T-helper 9 cell (primary cell): ENCODE results near the gene KIF25.

Experiments used
- DNase-seq: peaks from one replicate; pipeline ENCODE4 v3.0.0-alpha.2; 2020
- total RNA-seq, 2 donors: gene quantifications; one replicate each; lab custom pipeline; 2026; lab: John Stamatoyannopoulos, UW

Gene KIF25, protein sequence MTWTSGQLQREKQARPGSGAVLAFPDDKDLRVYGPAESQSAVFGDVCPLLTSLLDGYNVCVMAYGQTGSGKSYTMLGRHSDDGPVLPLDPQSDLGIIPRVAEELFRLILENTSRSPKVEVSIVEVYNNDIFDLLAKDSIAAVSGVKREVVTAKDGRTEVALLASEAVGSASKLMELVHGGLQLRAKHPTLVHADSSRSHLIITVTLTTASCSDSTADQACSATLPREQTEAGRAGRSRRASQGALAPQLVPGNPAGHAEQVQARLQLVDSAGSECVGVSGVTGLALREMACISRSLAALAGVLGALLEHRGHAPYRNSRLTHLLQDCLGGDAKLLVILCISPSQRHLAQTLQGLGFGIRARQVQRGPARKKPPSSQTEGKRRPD
- 0 reads per million in 2 donors for total RNA-seq

- no peak for DNase-seq
Observed at GRCh38 chr6:167997642-167998041, at the start of gene KIF25. Gene KIF25, plus strand, starts transcription at chr6:167997671. Its CDS starts 31,915 bp downstream, at chr6:168029586.

DNA sequence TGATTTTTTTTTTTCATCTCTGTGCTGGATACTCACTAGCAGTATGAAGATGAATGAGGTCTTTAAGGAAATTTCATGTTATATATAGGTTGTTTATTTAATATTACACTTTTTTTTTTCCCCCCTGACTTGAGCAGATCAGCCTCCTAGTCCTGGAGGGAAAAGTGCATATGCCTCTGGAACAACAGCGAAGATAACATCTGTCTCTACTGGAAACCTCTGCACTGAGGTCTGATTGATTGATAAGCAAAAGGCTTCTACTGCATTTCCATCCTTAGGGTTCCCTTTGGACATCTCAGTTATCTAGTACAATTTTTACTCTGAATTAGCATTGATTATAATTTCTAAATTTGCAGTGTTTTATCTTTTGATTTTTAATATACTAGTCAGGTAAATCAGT is 49.8 kb upstream of the KIF25 start:
- no peak for DNase-seq

DNA sequence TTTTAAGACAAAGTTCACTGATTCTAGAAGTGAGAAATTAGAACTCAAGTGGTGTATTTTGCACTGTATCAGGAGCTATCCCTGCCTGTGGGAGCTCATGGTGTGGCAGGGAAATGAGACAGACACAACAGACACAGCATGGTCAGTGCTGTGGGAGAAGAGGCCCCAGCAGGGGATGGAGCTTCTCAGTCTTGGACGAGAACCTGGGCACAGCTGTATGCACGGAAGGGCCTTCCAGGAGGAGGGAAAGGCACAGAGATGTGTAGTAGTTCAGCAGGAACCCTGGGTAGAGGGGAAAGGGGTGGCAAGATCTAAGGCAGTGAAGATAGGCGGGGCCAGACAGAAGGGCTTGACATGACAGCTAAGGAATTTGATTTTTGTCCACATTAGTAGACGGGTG is 48.8 kb upstream of the KIF25 start:
- no peak for DNase-seq

DNA sequence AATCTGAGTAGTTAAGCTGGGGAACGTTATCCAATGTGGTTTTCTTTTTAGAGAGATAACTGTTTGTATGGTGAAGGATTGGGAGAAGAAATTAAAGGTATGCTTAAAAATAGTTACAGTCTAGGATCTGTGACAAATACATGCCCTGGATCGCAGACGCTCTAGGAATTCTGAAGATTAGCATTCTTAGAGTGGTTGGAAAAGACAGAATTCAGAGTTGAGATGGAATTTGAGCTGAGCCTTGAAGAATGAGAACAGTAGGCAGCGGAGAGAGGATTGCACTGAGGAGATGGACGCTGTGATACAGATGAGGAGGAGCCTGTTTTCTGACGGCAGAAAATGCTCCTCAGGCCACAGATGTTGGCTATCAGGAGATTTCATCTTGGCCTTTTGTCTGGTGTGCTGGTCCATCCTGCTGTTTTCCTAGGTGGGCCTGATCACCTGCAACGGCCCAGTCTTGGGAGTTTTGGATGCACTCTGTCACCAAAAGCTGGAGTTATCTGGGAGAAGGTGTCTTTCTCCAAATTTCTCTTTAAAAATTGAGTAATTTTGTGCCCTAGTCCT is 48.3 kb upstream of the KIF25 start:
- DNase-seq: no peak

DNA sequence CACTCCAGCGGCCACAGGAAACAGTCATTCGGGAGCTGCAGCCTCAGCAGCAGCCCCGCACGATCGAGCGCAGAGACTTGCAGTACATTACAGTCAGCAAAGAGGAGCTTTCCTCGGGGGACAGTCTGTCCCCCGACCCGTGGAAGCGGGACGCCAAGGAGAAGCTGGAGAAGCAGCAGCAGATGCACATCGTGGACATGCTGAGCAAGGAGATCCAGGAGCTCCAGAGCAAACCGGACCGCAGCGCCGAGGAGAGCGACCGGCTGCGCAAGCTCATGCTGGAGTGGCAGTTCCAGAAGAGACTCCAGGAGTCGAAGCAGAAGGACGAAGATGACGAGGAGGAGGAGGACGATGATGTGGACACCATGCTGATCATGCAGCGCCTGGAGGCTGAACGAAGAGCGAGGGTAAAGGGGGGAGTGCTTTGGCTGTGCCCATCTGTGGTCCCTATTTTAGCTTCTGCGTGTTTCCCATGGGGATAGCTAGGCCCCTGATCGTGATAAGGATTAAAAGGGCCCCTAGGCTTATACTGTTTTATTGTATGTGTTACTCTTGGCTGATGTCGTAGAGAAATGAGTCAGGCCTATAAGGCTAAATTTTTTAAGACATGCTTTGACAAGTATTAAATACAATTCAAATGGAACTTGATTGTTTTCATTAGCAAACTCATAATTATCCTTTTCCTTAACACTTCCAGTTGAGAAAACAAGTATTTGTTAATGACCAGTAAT is 45.5 kb upstream of the KIF25 start:
- no peak for DNase-seq

- DNase-seq: no peak
Observed at GRCh38 chr6:167952512-167952859, 45.0 kb upstream of the KIF25 start.

DNA sequence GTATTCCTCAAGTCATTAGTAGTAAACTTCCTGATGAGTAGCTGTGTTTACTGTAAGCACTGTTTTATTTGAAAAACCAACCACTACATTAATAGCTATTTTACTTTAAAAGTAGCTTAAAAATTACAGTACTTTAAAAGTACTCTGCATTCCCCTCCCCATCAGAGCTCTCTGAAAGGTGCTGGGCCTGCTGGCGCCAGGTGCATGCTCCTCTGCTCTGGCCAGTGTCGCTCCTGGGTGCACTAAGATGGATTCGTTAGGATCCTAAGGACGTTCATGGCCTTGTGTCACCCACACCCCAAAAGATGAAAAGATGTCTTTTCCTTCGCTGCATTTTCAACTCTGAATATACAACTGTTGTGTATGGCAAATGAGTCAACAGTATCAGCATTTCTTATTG is 43.9 kb upstream of the KIF25 start:
- no peak for DNase-seq

DNA sequence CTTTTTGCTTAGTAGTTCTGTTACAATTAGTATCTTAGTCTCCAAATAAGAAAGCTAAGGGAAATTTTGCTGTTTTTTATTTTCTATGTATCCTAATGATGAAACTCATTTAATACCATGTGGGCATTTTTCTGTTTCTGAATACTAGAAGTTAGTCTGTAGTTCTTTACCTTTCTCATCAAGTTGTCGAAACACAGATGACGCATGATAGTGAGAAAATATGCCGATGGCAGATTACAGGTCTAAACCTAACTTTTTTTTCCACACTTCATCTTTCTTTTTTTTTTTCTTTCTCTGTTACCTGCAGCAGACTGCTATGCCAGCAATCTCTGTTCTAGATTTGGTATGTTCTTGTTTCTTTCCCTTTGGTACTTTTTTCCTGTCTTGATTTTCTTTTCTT is 43.3 kb upstream of the KIF25 start:
- DNase-seq: no peak

- DNase-seq: no peak
Observed at GRCh38 chr6:167956491-167956890, 41.0 kb upstream of the KIF25 start.

DNA sequence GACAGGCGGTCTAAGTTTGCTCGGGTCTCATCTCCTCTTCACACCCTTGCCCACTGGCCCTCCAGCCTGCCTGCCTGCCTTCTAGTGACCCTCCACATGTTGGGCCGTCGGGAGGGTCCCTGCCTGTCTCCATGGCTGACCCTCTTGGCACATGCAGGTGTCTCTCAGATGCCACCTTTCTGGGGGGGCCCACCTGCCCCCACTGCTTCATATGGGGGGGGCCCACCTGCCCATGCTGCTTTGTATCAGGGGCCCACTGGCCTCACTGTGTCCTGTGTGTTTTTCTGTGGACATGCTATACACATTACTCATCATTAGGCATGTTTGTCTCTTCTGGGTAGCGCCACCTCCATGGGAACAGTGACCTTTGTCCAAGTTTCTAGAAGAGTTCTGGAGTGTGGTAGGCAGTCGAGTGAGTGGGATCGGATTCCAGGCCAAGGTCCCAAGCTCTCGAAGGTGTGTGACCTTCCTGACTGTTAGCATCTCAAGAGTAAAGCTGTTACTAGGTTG is 40.4 kb upstream of the KIF25 start:
- no peak for DNase-seq

- no peak for DNase-seq
Observed at GRCh38 chr6:167957626-167958025, 39.8 kb upstream of the KIF25 start.

DNA sequence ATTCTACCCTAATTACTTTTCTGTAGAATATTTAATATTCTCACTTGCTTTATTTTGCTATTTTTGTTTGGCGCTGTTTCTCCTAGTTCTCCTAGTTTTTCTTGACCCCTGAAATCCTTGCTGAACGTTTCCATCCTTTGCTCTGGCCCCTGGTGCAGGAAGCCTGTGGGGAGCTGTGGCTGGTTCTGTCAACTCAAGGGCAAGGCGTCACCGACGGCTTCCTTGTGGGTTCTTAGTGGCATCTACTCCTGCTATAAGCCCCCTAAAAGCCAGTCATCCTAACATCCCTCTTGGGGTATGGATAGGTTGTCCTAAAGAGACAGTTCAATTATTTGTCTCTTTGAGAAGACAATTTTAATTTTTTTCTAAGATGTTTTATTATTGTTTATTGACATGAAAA is 36.9 kb upstream of the KIF25 start:
- DNase-seq: no peak

DNA sequence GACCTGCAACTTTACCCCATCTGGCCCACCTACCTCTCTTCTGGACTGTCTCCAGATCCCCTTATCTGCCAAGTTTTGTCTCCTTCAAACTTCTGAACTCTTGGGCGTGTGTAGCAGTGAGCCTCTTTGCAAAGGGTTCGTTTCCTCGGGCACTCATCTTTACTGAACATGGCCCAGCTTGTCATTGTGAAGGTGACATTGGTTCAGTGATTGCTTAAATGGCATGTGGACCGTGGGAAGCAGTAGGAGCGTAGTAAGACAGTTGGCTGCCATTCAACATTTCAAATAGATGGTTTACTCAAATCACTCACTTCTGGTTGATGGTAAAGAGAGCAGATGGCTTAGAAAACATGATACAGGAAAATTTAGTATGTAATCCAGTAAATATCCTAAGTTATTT is 34.8 kb upstream of the KIF25 start:
- no peak for DNase-seq

DNA sequence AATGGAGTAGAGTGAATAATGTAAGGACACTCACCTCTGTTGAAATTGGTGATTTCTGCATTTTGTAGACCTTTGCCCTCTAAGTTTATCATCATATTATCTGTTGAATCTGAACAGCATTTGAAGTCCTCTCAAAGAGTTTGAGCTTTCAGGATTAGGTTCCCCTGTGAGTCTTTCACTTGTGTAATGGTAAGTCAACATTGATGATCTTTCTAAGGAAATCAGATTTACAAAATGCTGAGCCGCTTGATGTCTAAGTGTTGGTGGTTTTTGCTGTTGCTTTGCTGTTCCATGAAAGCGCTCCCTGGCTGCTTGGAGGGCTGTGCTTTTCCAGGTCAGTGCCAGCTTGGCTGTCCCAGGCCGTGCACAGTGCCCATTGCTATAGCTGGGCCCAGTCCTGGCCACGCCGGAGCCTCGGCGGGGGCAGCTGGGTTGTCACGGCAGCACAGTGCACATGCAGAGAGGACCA is 33.8 kb upstream of the KIF25 start:
- no peak for DNase-seq

DNA sequence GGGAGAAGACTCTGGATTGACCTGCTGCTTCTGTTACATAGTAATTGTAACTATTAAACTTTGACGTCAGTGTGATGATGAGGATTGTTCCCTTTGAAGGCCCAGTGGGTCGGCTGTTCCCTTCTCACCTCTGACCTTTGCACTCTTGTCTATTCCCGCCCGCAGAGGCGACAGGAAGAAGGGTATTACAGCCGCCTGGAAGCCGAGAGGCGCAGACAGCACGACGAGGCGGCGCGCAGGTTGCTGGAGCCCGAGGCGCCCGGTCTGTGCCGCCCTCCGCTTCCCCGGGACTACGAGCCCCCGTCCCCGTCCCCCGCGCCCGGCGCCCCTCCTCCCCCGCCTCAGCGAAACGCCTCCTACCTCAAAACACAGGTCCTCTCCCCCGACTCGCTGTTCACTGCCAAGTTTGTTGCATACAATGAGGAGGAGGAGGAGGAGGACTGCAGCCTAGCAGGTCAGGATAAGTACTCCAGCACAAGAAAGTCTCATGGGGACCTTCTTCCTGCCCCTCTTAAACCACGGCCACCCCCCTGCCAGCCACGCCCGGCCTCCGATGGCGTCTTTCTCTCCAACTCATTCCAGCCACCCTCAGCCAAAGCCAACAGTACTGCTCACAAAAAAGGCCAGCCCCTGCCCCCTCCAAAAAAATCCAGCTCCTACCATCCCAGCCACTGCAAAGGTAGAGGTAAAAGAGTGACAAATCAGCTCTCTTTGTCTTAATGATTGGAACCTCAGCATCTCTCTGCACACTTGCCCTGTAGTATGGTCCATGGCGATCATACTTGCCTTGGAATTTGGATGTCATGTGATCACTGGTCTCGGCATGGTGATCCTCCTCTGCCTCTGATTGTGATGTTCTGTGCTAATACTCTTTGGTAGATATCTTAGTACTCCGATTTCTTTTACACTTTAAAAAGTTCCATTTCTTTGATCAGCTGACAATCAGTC is 31.6 kb upstream of the KIF25 start:
- DNase-seq: no peak

- DNase-seq: no peak
Observed at GRCh38 chr6:167966540-167966905, 30.9 kb upstream of the KIF25 start.

DNA sequence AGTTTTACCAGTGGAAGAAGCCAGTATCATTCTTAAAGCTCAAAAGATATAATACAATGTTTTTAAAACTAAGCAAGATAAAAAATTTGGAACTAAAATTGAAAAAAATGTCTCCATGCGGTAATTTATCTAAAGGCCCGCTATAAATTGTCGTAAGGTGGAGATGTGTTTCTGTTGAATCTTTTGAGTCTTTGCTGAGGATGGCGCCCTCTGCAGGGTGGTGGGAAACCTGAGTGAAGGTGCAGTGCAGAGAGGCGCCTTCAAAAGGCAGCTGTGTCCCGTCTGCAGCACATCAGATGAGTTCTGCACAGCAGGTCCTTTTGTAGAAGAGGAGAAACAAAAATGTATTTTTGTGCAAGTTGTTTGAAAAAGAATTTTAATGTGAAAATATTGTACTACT is 29.4 kb upstream of the KIF25 start:
- no peak for DNase-seq

- no peak for DNase-seq
Observed at GRCh38 chr6:167970230-167970629, 27.2 kb upstream of the KIF25 start.

GRCh38 chr6:167972193-167972592 is 25.3 kb upstream of the KIF25 start:
- DNase-seq: no peak

DNA sequence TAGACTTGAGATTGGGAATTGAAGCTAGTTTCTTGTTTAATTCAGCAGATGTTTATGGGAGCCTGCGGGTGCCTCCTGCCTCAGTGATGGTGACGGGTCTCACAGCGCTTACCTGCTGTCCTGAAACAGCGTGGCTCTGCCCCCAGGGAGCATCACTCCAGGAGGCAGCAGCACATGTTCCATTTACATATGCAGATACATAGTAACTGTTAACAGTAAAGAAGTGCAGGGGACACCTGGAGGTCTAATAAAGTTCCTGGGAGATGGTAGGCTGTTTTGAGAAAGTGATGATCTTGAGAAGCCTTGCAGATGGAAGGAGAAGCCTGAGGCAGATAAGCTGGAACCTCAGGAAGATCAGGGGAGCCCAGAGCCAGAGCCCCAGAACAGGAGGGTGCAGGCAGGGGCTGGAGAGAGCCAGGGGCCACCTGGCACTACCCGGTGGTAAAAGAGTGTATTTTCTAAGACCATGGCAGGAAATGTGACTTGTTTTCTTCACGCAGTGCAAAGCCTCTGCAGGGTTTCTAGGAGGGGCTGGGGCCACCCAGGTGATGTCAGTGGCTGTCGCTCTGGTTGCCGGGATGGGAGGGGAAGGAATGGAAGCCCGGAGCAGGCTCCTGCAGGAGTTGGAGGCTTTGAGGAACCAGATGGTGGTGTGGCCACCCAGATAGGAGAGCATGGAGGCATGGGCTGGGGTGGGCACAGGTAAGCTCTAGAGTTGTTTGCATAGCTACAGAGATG is 24.2 kb upstream of the KIF25 start:
- no peak for DNase-seq

GRCh38 chr6:167974640-167975344 is 22.7 kb upstream of the KIF25 start:
- DNase-seq: no peak
